Right kidney (tissue), 9 donors: ENCODE data around the gene AMIGO3.
"Not testable (repeated sequence)": the region's sequence is repeated elsewhere in the genome, so short reads cannot be mapped to it uniquely, and the experiment has no call there.

Experiments
- DNase-seq: peaks from one replicate; pipeline ENCODE4 v3.0.0-alpha.2; 2016
- long read RNA-seq, 8 donors: transcript quantifications; one replicate each; lab custom pipeline, GENCODE V29; 2026

The AMIGO3 gene
- long read RNA-seq, donor 1, partial matches to known transcripts, result 0 of 1 reads
- long read RNA-seq, donor 1, other reads (novel, unspliced or antisense), result 0 of 1 reads
- long read RNA-seq, donor 2, partial matches to known transcripts, result 0 of 2 reads
- long read RNA-seq, donor 2, other reads (novel, unspliced or antisense), result 0 of 2 reads
- long read RNA-seq, donor 3, partial matches to known transcripts, result 0 of 1 reads
- long read RNA-seq, donor 3, other reads (novel, unspliced or antisense), result 0 of 1 reads
- long read RNA-seq, donor 4, transcript AMIGO3-201 (1 exons, 2,862 nt), result major isoform, 6 of 6 reads
- long read RNA-seq, donor 4, partial matches to known transcripts, result 0 of 6 reads
- long read RNA-seq, donor 4, other reads (novel, unspliced or antisense), result 0 of 6 reads
- long read RNA-seq, donor 5, partial matches to known transcripts, result 0 of 4 reads
- long read RNA-seq, donor 5, other reads (novel, unspliced or antisense), result 0 of 4 reads
- long read RNA-seq, donor 6, transcript AMIGO3-201 (1 exons, 2,862 nt), result major isoform, 5 of 5 reads
- long read RNA-seq, donor 6, partial matches to known transcripts, result 0 of 5 reads
- long read RNA-seq, donor 6, other reads (novel, unspliced or antisense), result 0 of 5 reads
- long read RNA-seq, donor 7, transcript AMIGO3-201 (1 exons, 2,862 nt), result major isoform, 8 of 8 reads
- long read RNA-seq, donor 7, partial matches to known transcripts, result 0 of 8 reads
- long read RNA-seq, donor 7, other reads (novel, unspliced or antisense), result 0 of 8 reads
- long read RNA-seq, donor 8, result 0 reads

- DNase-seq, result peak; percentile 96
These were observed at the start of gene AMIGO3 for GRCh38 chr3:49719214-49719884. AMIGO3 (minus strand) TSS chr3:49719684; CDS start chr3:49719465, 219 bp downstream.

GRCh38 chr3:49763981-49764380, 44.5 kb upstream of the AMIGO3 start:
- no peak for DNase-seq

- DNase-seq, result no peak
These were observed 42.2 kb upstream of the AMIGO3 start for GRCh38 chr3:49761661-49762060.

GRCh38 chr3:49759226-49759625, 39.7 kb upstream of the AMIGO3 start:
- no peak for DNase-seq

GRCh38 chr3:49757197-49757596, 37.7 kb upstream of the AMIGO3 start:
- DNase-seq, result no peak

- no peak for DNase-seq
These were observed 36.6 kb upstream of the AMIGO3 start for GRCh38 chr3:49756036-49756435.

GRCh38 chr3:49754536-49754935, 35.1 kb upstream of the AMIGO3 start:
- no peak for DNase-seq

- no peak for DNase-seq
These were observed 32.0 kb upstream of the AMIGO3 start for GRCh38 chr3:49751501-49751900.

GRCh38 chr3:49750056-49750455, 30.6 kb upstream of the AMIGO3 start:
- no peak for DNase-seq

GRCh38 chr3:49748874-49749273, 29.4 kb upstream of the AMIGO3 start:
- not testable (repeated sequence) for DNase-seq

- DNase-seq, result no peak
These were observed 28.5 kb upstream of the AMIGO3 start for GRCh38 chr3:49747792-49748480.

- DNase-seq, result no peak
These were observed 26.5 kb upstream of the AMIGO3 start for GRCh38 chr3:49745986-49746385.

GRCh38 chr3:49740427-49740826, 20.9 kb upstream of the AMIGO3 start:
- DNase-seq, result no peak

- no peak for DNase-seq
These were observed 18.7 kb upstream of the AMIGO3 start for GRCh38 chr3:49738067-49738713.

- DNase-seq, result no peak
These were observed 15.3 kb upstream of the AMIGO3 start for GRCh38 chr3:49734752-49735151.

GRCh38 chr3:49733551-49733950, 14.1 kb upstream of the AMIGO3 start:
- DNase-seq, result no peak

GRCh38 chr3:49732597-49732996, 13.1 kb upstream of the AMIGO3 start:
- no peak for DNase-seq

- DNase-seq, result no peak
These were observed 10.6 kb upstream of the AMIGO3 start for GRCh38 chr3:49729966-49730609.

GRCh38 chr3:49727924-49728361, 8.5 kb upstream of the AMIGO3 start:
- no peak for DNase-seq

- DNase-seq, result no peak
These were observed 7.9 kb upstream of the AMIGO3 start for GRCh38 chr3:49727154-49727923.
